ENCODE data around the gene CCDC33. TPM values are rescaled to one million over a fixed set of nuclear protein-coding genes. Genes with fewer than 3 reads are reported as not detected.

The CCDC33 gene
- total RNA-seq, 2 experiments from 2014 or later: not detected

DNA sequence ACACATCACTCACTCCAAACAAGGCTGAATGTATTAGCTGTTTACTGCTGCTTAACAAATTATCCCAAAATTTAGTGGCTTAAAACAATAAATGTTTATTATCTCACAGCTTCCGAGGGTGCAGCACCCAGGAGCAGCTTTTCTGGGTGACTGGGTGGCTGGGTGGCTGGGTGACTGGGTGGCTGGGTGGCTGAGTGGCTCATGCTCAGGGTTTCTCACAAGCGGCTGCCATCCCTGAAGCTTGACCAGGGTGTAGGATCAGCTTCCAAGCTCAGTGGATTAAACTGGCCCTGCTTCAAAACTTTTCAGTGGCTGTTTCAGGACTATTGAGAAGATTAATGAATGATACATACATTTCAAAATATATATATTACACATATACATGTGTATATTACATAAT lies 133.6 kb downstream of the CCDC33 start:
- POLR2A ChIA-PET: no interaction called here
- CTCF ChIA-PET: interaction anchor here (1.5 to 9.0 kb wide), 2 partner anchors 48 to 69 kb away, joined by 5 to 126 read pairs; partner anchors contain the start of gene SEMA7A

DNA sequence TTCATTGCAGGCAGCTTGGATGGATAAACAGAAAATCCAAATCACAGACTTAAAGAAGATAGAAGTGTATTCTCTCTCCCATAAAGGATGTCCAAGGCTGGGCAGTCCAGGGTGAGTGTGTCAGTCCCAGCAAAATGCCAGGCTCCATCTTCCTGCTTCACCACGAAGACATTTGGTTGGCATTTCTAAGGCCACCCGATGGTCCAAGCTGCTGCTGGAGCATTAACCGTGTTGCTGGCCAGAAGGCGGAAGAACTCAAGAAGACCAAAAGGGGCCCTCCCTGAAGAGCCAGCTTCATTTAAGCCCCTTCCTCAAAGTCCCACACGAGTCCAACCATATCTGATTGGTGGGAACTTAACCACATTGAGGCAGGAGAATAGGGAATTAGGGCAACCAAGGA lies 134.3 kb downstream of the CCDC33 start:
- ChIA-PET POLR2A (interaction anchor here (0.5 kb wide), 1 partner anchor 243 kb away, joined by 3 read pairs; no protein-coding TSS in a partner anchor), CTCF (interaction anchor here (0.7 to 9.0 kb wide), 3 partner anchors 48 to 737 kb away, joined by 3 to 126 read pairs (median 5); partner anchors contain the start of gene SEMA7A)

DNA sequence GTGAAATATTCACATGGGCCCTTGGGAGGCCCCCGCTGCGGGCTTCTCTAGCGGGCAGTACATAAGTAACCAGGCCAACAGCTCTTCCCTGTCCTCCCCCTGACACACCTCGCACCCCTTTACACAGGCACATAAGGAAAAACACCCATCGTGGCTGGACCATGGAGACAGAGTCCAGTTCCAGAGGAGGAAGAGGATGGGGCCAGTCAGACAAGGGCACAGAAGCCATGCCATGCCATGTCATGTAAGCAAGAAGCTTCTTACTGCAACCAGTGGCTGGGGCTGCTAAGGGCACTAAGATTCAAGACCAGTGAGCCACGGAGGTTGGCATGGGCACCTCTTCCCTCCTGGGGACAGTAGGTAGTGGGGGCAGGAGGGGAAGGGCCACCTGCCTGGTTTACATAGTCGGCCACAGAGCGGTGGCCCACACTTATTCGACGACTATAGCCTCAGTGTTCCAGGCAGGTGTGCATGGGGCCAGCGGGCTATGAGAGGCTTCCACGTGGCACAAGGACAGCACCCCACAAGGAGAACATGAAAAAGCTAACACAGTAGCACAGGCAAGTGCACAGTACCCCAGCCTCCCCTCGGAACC lies 137.0 kb downstream of the CCDC33 start:
- ChIA-PET CTCF (interaction anchor here (0.7 to 9.0 kb wide), 15 partner anchors 10 to 398 kb away, joined by 3 to 126 read pairs (median 7); partner anchors contain the start of genes ARID3B, SEMA7A and UBL7), POLR2A (no interaction called here)

DNA sequence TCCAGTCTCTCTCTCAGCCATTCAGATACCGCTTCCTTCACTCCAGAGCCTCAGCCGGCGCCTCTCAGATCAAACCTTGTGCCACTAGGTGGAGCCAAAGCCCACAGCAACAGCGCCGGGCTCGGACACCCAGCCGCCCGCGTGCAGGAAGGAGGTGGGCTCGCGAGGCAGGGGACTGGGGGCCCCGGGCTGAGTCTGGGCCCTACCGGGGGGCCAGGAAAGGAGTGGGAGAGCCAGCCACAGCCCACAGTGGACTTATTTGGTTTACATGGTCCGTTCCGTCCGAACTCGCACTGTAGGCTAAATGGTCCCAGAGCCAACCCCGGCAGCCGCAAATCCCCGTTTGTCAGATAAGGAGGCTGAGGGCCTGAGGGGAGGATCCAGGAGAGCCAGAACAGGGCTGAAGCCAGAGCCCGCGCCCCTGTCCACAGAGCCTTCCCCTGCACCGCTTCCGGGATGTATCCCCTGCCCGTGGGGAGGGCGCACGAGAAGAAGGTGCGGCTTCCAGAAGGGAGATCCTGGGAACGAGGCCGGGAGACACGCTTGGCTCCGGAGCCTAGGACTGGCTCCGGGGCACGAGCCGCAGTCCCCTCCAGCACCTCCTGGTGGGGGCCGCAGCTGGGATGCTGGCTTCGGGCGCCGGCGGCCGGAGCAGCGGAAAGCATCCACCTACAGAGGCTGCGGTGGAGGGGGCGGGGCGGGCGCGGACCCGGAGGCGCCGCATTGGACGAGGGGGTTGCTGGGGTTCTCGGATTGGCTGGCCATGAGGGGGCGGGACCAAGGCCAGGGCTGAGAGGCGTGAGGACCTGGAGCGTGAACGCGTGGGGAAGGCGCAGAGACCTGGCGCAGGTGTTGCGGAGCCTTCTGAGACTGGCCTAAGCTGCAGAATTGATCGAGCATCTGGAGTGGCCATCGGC lies 137.9 kb downstream of the CCDC33 start:
- ChIA-PET POLR2A (interaction anchor here (0.5 to 2.2 kb wide), 2 partner anchors 26 to 87 kb away, joined by 8 read pairs; partner anchors contain the start of gene UBL7), CTCF (interaction anchor here (0.7 to 9.0 kb wide), 30 partner anchors 9 to 397 kb away, joined by 3 to 126 read pairs (median 4); partner anchors contain the start of genes ARID3B, SEMA7A and UBL7)

DNA sequence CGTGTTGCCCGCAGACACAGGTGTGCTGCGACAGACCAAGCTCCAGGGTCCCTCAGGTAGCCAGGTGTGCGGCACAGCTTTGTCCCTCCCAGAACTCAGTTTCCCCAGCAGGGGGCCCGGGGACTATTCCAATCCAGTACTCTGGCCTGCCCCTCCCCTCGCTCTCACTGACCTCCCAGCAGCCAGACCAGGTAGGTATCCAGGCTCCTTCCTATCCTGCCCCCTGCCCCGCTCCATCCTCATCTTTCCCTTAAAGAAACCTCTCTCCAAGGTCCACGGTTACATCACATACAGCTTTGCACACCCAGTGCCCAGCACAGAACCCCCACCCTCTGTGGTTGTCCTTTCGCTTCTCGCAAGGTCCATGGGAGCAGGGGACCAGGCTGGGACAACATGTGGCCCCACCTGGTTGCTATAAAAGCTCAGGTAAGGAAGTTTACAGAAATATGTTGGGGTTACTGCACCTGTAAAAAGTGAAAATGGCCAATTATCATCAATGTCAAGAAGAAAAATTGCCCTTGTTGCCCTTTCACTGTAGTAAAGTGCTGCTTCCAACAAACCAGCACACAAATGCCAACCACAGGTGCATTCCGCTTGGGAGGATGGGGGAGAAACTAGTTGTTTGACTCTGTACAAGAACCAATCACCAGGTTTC lies 138.6 kb downstream of the CCDC33 start:
- ChIA-PET CTCF (interaction anchor here (0.7 to 9.0 kb wide), 24 partner anchors 8 to 394 kb away, joined by 3 to 126 read pairs (median 4); partner anchors contain the start of genes SEMA7A and UBL7), POLR2A (interaction anchor here (0.5 to 2.2 kb wide), 2 partner anchors 26 to 86 kb away, joined by 8 read pairs; partner anchors contain the start of gene UBL7)

DNA sequence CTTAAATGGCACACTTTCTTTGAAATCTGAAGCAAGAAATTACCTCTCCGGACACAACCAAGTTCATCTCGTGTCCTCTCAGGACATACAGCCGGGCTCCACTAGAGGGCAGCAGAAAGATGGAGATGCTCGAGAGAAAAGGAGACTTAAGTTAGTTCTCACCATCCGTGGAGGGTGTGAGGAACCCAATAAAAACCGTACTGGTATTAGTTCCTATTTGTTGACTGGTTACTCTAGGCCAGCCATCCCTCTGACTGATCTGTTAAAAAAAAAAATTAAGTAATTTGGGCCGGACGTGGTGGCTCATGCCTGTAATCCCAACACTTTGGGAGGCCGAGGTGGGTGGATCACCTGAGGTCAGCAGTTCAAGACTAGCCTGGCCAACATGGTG lies 139.2 kb downstream of the CCDC33 start:
- POLR2A ChIA-PET: interaction anchor here (2.2 kb wide), 1 partner anchor 86 kb away, joined by 8 read pairs; the partner anchor contains the start of gene UBL7
- CTCF ChIA-PET: interaction anchor here (0.6 to 9.0 kb wide), 19 partner anchors 7 to 403 kb away, joined by 3 to 126 read pairs (median 4); partner anchors contain the start of genes SEMA7A and UBL7

DNA sequence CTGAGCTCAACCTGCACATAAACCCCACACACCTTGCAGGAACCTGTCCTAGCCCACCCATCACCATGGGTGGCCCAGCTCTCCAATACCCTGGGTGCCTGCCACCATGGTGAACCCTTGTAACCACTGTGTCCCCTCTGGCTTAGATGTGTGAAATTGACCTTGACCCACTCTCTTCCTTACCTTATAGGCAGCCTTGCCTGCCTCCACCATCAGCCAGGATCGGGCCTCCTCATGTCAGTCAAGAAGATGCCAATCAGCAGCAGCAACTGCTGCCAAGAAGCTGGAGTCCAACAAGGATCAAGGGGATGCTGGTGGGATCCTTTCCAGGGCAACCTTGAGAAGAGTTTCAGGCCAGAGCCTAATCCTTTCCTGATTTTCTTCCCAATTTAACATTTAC lies 140.1 kb downstream of the CCDC33 start:
- POLR2A ChIA-PET: interaction anchor here (0.8 to 2.2 kb wide), 2 partner anchors 9 to 85 kb away, joined by 3 to 8 read pairs; partner anchors contain the start of gene UBL7
- CTCF ChIA-PET: interaction anchor here (0.5 to 9.0 kb wide), 16 partner anchors 8 to 402 kb away, joined by 3 to 126 read pairs (median 4); partner anchors contain the start of genes SEMA7A and UBL7

DNA sequence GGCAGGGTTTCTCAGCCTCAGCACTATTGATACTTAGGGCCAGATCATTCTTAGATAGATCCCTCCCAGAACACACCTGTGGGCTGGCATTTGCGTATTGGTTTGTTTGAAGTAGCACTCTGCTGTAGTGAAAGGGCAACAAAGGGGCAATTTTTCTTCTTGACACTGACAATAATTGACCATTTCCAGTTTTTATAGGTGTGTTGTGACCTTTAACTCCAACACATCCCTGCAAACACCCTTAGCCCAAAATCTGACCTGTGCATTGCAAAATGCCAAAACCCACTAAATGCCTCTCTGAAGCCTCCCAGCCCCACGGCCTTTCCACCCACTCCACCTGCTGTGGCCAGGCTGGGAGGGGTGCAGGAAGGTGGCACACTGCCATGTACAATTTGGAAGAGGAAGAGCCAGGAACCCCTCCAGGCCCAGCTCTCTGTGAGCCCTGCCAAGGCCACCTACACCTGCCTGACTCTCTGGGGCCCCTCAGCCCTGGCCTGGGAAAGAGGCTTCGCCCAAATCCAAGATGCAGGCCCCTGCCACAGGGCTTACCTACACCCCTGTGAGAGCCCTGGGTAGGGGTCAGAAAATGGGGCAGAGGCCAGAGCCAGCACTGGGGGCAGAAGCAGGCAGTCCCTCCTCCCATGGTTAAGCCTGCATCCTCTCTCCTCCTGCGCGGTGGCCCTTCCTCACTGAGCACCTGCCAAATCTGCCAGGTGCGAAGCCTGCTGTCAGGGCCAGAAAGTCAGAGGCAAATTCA lies 140.9 kb downstream of the CCDC33 start:
- ChIA-PET CTCF (interaction anchor here (1.1 to 9.0 kb wide), 5 partner anchors 26 to 255 kb away, joined by 3 to 126 read pairs (median 4); partner anchors contain the start of gene SEMA7A), POLR2A (no interaction called here)

DNA sequence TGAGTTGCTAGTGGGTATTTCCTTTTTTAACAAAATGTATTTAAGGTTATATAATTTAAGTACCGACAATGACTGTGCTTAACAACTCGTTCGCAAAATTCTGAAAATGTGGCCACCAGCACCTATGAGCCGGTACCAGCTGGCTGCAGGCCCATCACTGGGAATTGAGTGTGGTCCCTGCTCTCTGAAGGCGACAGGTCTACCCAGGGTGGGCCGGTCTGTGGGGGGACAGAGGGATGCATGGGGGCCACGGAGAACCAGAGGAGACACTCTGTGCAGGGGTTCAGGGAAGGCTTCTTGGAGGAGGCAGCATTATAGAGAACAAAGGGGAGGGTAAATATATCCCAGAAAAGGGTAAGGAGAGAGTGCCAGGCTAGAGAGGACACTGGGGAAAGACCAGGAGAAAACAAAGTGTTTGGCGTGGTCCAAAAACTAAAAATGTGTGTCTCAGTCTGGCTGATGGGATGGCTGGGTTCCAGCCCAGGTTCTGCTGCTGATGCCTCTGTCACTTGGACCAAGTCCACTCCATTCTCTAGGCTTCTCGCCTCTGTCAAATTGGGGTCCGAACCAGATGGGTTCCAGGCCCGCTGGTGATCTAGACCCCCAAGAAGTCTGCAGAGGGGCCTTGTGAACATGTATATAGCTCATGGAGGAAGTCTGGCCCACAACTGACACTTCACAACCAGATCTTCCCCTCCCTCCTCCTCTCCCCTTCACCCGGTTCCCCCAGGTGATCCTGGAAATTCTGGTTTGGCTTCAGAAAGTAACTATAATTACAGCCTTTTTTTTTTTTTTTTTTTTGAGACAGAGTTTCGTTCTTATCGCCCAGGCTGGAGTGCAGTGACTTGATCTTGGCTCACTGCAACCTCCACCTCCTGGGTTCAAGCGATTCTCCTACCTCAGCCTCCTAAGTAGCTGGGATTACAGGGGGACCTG lies 142.0 kb downstream of the CCDC33 start:
- ChIA-PET POLR2A (interaction anchor here (0.7 to 1.0 kb wide), 2 partner anchors 15 to 168 kb away, joined by 3 to 4 read pairs; no protein-coding TSS in a partner anchor), CTCF (interaction anchor here (0.6 to 9.8 kb wide), 13 partner anchors 11 to 412 kb away, joined by 3 to 243 read pairs (median 4); partner anchors contain the start of genes SEMA7A and UBL7)

DNA sequence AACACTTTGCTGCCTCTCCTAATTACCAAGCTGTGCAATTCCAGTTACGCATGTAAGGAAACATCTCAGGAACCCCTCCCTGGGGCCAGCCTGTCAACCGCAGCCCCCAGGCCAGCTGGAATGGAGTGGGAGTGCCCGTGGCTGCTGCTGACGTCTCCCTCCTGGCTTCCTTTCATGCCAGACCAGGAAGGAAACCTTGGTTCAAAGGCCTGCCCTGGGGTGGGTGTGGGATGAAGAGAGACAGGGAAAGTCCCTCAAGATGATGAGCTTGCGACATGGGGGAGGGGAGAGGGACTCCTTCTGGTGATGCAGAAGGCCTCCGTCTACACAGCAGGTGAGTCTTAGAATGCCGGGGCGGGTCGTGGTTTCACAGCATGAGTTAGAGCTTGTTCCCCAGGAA lies 142.7 kb downstream of the CCDC33 start:
- ChIA-PET POLR2A (interaction anchor here (0.6 to 1.0 kb wide), 4 partner anchors 62 to 167 kb away, joined by 3 to 4 read pairs (median 3); no protein-coding TSS in a partner anchor), CTCF (interaction anchor here (0.6 to 9.8 kb wide), 9 partner anchors 12 to 390 kb away, joined by 3 to 243 read pairs (median 4); partner anchors contain the start of genes SEMA7A and UBL7)

DNA sequence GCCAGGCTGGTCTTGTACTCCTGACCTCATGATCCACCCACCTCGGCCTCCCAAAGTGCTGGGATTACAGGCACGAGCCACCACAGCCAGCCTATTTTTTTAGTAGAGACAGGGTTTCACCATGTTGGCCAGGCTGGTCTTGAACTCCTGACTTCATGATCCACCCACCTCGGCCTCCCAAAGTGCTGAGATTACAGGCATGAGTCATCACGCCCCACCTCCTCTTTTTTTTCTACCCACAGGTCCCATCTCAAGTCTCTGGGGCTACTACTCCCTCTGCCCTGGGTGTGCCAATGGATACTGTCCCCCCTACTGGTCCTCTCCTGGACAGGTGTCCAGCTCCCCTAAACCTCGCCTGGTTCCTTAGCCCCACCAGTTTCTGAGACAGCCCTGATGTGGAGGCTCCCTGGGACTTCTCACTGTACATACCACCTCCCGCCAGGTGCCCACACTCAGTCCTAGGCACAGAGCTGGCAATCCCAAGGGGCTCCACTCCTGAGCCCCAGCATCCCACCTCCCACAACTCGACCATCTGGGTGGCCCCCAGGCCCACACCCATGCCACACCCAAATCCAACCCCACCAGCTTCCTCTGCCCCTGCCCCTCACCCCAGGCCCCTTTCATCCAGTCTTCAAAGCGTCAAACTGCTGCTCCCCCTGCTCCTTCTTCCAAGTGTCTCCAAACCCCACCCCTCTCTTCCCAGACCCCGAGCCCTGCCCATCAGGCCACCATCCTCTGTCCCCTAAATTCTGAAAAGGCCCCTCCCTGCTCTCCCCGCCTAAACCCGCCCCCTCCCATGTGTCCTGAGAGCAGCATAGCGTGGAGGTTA lies 144.4 kb downstream of the CCDC33 start:
- ChIA-PET CTCF (interaction anchor here (0.7 to 9.8 kb wide), 6 partner anchors 19 to 148 kb away, joined by 3 to 243 read pairs (median 4); partner anchors contain the start of gene SEMA7A), POLR2A (interaction anchor here (0.7 kb wide), 1 partner anchor 17 kb away, joined by 5 read pairs; no protein-coding TSS in a partner anchor)

DNA sequence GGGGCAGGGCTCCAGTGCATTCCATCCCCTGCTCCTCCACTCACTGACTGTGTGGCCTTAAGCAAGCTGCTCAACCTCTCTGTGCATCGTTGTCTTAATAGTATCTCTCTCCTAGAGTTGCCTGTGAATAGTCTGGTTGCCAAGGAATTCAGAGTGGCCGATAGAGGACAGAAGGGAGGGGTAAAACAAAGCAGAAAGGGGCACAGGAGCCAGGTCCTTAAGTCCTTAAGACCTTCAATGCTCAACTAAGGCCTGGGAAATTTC lies 145.0 kb downstream of the CCDC33 start:
- ChIA-PET CTCF (interaction anchor here (1.0 to 9.8 kb wide), 6 partner anchors 19 to 147 kb away, joined by 3 to 243 read pairs (median 6); partner anchors contain the start of gene SEMA7A), POLR2A (no interaction called here)

DNA sequence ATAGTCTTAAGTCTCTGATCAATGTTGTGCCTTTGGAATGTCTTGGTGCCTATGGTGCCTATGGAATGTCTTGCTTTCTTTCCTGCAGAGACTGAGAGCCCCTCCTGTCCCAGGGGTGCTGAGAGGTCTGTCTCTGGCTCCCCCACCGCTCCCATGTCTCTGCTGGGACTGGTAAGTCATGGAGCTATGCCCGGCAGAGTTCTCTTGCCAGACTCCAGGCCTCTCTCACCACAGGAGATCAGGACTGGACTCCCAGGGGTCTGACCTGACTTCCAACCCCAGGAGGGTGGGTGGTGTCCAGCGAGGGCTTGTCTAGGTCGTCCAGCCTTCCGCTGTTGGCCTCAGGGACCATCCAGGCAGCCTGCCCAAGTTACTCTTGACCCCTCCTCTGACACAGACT lies 145.4 kb downstream of the CCDC33 start:
- ChIA-PET CTCF (interaction anchor here (1.3 to 9.8 kb wide), 6 partner anchors 18 to 147 kb away, joined by 4 to 243 read pairs (median 6); partner anchors contain the start of gene SEMA7A), POLR2A (interaction anchor here (0.7 to 4.6 kb wide), 2 partner anchors 19 to 20 kb away, joined by 3 to 110 read pairs; no protein-coding TSS in a partner anchor)

DNA sequence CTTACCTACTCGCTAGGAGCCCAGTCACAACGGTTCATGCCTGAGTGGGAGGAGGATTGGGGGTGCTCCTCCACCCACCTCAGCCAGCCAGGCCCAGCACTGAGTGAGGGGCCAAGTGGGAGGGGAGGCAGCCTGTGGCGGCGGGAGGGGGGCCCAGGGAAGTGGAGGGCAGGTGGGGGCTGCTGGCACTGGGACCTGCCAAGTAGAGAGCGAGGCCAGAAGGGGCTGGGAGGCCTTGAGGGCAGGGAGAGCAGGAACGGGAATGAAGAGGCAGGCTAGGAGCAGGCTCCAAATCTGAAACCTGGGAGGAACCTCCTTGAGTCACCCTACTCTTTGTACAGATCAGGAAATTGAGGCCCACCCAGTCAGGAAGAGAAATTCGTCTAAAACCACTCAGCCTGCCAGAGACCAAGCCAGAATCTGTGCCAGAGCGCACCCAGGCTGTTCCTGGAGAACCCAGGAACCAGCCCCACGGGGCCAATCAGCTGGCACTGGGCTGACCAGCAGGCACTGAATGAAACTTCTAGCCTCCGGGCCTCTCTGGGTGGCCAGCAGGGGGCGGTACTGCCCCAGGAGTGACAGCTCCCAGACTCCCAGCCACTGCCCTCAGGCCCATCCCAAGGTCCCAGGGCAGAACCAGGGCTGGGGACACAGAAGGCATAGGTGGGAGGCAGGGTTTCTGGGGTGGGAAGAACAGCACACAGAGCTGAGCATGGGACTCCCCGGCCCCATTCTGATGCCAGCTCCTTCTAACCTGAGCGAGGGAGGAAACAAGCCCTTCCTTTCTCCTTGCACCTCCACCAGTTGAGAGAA lies 146.1 kb downstream of the CCDC33 start:
- ChIA-PET POLR2A (interaction anchor here (0.7 to 4.6 kb wide), 6 partner anchors 15 to 79 kb away, joined by 3 to 110 read pairs (median 3); partner anchors contain the start of gene UBL7), CTCF (interaction anchor here (0.7 to 9.8 kb wide), 20 partner anchors 8 to 401 kb away, joined by 3 to 243 read pairs (median 5); partner anchors contain the start of genes ARID3B, SEMA7A and UBL7)

Measured in activated CD8-positive, alpha-beta memory T cell treated with anti-CD3 and anti-CD28 coated beads for 36 hours (primary cell).